Neuron (in vitro differentiated cells): ENCODE measurements around the gene NELL1.

Source experiments
- H2AFZ ChIP-seq: one replicate; pipeline ENCODE4 v1.6.1; 2013; ENCODE audit warnings: low read depth, mild to moderate bottlenecking, inconsistent platforms, low read length, moderate library complexity
- H3K27me3 ChIP-seq: one replicate; pipeline ENCODE4 v1.6.1; 2013; ENCODE audit warnings: low read length; ENCODE audit not compliant: insufficient read depth
- H3K36me3 ChIP-seq: one replicate; pipeline ENCODE4 v1.6.1; 2013; ENCODE audit warnings: low read length; ENCODE audit not compliant: insufficient read depth
- H3K4me1 ChIP-seq: one replicate; pipeline ENCODE4 v1.6.1; 2013; ENCODE audit warnings: low read length; ENCODE audit not compliant: insufficient read depth
- H3K4me3 ChIP-seq: 2 replicates; pipeline ENCODE4 v1.5.1; 2013; ENCODE audit warnings: mild to moderate bottlenecking, low read length, moderate library complexity
- H3K9me3 ChIP-seq: one replicate; pipeline ENCODE4 v1.6.1; 2013; ENCODE audit warnings: low read length

NELL1 gene

DNA sequence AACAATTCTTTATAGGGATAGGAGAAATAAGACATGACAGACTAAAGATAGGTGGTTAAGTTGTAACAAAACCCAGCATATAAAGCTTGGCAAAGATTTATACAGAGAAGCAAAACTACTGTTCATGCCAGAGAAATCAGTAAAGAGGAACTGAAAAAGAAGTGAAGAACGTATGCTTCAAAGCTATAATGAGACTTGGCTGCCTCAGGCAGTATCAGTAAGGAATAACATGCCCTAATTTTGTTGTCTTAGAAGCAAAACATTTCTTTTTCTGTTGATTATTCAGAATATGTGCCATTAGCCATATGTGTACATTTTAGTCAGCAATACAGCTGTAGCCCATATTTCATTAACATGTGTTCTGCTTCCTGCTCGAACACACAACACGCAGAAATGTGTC lies 403.2 kb downstream of the NELL1 start:
- no peaks in the 10 kb centered on the region for H3K9me3 ChIP-seq
- H3K4me3 ChIP-seq = no peak overlapping the region
- no peak overlapping the region for H2AFZ ChIP-seq
- H3K36me3 ChIP-seq = no peaks in the 10 kb centered on the region
- H3K4me1 ChIP-seq = no peaks in the 10 kb centered on the region
- no peaks in the 10 kb centered on the region for H3K27me3 ChIP-seq

DNA sequence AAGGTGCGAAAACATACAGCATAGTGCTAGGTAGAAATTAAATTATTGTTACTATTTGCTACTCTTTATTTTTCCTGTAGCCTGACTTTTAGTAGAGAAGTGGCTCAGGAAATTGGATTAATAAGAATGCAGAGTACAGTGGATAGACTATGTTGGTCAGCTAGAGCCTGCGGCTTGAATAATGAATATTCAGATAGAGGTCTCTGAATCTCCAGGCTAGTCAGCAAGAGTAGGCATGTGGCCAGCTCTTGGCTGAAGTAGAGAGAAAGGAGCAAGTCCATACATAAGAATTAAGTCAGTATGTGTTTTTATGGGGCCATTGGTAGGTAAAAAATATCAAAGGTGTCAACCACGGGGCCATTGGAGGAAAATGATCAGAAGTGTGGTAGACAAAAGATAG lies 413.5 kb downstream of the NELL1 start:
- no peaks in the 10 kb centered on the region for H3K27me3 ChIP-seq

DNA sequence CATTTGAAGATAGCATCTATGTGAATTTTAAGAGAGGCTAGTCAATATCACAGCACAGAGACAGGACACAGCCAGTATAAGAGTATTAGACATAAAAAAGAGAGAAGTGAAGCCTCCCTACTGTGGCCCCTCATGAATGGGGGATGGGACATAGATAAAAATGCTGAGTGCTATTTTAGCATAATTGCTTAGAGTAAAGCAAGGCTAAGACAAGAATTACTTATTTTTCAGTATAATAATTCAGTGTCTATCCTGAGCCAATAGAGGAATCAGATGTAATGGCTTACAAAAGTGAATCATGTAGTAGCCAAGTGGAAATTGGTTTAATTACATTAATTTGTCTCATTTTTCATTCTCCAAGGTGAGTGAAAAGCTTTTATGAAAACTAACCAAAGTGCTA lies 419.5 kb downstream of the NELL1 start:
- H3K36me3 ChIP-seq = no peaks in the 10 kb centered on the region
- no peak overlapping the region for H2AFZ ChIP-seq
- no peaks in the 10 kb centered on the region for H3K9me3 ChIP-seq
- no peak overlapping the region for H3K4me3 ChIP-seq
- no peaks in the 10 kb centered on the region for H3K4me1 ChIP-seq
- no peaks in the 10 kb centered on the region for H3K27me3 ChIP-seq

More for the DNA sequence above, 413.5 kb downstream of the NELL1 start:
- H3K36me3 ChIP-seq = no peaks in the 10 kb centered on the region
- no peaks in the 10 kb centered on the region for H3K9me3 ChIP-seq
- no peak overlapping the region for H3K4me3 ChIP-seq
- H2AFZ ChIP-seq = no peak overlapping the region
- no peaks in the 10 kb centered on the region for H3K4me1 ChIP-seq

DNA sequence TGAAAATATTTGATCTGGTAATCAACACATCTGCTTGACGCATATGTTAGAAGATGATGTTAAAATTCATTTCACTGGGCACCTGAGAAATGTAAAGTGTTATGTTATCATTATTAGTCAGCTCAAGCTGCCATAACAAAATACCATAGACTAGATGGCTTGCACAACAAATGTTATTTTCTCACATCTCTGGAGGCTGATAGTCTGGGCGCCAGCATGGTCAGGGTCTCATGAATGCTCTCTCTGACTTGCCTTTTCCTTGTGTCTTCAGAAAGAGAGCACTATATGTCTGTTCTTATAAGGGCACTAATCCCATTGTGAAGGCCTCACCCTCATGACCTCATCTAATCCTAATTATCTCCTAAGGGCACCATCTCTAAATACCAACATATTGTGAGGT lies 435.3 kb downstream of the NELL1 start:
- no peaks in the 10 kb centered on the region for H3K27me3 ChIP-seq
- no peak overlapping the region for H2AFZ ChIP-seq
- H3K4me1 ChIP-seq = no peaks in the 10 kb centered on the region
- H3K9me3 ChIP-seq = no peaks in the 10 kb centered on the region
- no peak overlapping the region for H3K4me3 ChIP-seq
- no peaks in the 10 kb centered on the region for H3K36me3 ChIP-seq

DNA sequence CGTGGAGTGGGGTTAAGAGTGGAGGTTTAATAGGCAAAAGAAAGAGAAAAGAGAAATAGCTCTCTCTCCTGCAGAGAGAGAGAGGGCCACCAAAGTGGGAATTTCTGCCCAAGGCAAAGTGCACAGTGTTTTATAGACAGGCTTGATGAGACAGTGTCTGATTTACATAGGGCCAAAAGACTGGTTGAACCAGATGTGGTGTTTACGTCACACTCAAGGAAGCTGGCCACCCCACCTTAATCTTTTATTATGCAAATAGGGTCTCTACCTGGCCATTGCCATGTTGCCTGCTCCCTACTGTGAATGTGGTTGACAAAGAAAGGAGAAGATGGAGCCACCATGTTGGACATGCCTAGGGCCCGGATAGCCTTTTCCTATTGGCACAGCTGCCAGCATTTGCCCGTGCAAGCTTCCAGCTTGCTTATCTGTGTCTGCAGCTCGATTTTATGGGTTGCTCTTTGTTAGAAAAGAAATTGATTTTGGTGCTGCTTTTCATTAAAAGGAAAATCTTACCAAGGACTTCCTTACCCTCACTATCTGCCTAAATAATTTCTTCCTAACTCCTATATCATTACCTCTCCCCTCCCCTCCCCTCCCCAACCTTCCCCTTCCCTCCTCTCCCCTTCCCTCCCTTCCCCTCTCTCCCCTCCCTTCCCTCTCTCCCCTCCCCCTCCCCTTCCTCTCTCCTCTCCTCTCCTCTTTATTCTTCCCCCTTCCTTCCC lies 436.0 kb downstream of the NELL1 start:
- H3K4me3 ChIP-seq = no peak overlapping the region
- no peaks in the 10 kb centered on the region for H3K27me3 ChIP-seq
- H2AFZ ChIP-seq = no peak overlapping the region
- no peaks in the 10 kb centered on the region for H3K36me3 ChIP-seq
- H3K4me1 ChIP-seq = no peaks in the 10 kb centered on the region
- H3K9me3 ChIP-seq = no peaks in the 10 kb centered on the region

DNA sequence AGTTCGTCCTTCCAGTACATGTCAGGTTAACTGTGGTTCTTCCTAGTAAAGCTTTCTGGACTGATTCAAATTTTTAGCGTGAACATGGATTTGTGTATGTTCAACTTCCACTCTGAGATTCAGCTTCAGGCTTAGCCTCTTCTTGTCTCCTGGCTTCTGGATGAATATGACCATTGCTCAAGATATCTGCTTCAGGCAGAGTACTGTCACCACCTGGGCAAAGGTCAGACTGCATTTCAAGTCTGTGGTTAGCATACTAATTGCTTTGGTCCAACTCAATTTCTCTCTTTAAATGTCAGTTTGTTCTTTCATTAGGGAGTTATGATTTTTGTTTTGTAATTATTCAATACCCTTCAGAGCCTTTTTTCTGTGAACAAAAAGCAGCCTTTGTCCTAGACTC lies 440.0 kb downstream of the NELL1 start:
- Histone ChIP-seq H2AFZ (no peak overlapping the region), H3K27me3 (no peaks in the 10 kb centered on the region), H3K36me3 (no peaks in the 10 kb centered on the region), H3K9me3 (no peaks in the 10 kb centered on the region), H3K4me3 (no peak overlapping the region), H3K4me1 (no peaks in the 10 kb centered on the region)

DNA sequence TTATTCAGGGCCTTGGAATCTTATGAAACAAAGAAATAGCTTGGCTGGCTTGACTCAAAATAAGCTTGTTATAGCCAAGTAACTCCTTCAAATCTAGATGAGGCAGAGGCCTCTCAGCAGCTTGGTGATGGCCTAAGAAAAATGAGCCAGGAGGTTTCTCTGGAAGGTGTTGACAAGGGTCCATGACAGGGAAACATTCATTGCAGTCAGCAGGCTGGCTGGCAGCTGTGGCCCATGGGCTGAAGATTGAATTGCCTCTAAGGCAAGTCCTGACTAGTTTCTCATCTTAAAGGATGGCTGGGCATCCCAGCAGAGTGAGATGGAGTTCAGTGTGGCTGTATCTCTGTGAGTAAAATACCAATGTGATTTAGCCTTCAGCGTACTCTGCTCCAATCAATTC lies 441.0 kb downstream of the NELL1 start:
- Histone ChIP-seq H3K9me3 (no peaks in the 10 kb centered on the region), H3K27me3 (no peaks in the 10 kb centered on the region), H3K4me1 (no peaks in the 10 kb centered on the region), H3K36me3 (no peaks in the 10 kb centered on the region), H3K4me3 (no peak overlapping the region), H2AFZ (no peak overlapping the region)

DNA sequence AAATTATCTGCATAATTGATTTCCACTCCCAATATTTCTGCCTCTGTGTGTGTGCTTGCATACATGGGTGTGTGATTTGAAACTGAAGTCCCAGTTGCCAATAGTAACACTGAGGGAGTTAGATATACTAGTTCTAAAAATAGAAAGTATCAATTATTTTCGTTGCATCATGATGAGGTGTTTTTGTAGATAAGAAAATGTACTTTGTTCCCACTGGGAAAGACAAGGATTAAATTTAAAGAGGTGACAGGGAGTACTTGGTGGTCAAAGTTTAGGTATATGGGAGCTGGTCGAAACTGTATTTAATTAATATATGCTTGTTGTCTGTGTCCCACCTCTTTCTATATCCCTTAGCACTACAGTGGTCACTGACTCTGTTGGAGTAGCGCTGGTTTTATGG lies 444.5 kb downstream of the NELL1 start:
- Histone ChIP-seq H3K27me3 (no peaks in the 10 kb centered on the region), H3K9me3 (no peaks in the 10 kb centered on the region), H3K4me3 (no peak overlapping the region), H2AFZ (no peak overlapping the region), H3K36me3 (no peaks in the 10 kb centered on the region), H3K4me1 (peaks cover 2% of the 10 kb centered on the region)

DNA sequence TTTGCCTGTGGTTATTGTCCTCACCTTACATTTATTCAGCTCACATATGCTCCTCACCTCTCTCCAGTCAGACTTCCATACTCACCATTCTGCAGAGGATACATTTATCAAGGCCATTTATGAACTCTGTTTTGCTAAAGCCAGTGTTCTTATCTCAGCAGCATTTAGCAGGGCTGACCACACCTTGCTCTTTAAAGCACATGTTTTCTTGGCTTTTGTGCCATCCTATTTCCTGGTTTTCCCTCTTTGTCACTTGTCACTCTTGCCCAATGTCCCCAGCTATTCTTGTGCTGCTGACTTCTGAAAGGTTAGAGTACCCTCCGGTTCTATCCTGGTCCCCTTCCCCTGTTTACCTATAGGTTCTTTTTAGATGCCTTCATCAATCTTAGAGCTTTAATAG lies 446.6 kb downstream of the NELL1 start:
- H3K4me1 ChIP-seq = peaks cover 2% of the 10 kb centered on the region
- H2AFZ ChIP-seq = no peak overlapping the region
- H3K9me3 ChIP-seq = no peaks in the 10 kb centered on the region
- H3K27me3 ChIP-seq = no peaks in the 10 kb centered on the region
- H3K36me3 ChIP-seq = no peaks in the 10 kb centered on the region
- no peak overlapping the region for H3K4me3 ChIP-seq

DNA sequence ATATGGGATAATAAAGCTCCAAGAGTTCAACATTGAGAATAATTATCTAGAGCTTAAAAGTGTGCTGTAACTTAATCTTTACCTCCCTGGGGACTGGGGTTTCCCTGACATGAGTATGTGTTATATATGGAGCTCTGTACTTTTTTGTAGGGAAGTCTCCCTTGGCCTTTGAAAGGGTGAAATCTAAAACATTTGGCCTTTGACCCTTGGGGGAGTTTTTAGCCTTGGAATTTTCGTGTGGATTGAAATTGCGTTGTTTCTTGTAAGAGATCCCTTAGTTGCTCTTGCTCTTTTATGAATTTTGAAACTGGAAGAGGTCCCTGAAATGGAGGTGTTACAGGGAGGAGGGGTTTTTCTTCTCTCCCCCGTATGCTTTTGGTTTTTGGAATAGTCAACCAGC lies 450.0 kb downstream of the NELL1 start:
- H3K27me3 ChIP-seq = no peaks in the 10 kb centered on the region
- peaks cover 2% of the 10 kb centered on the region for H3K4me1 ChIP-seq
- no peak overlapping the region for H3K4me3 ChIP-seq
- no peak overlapping the region for H2AFZ ChIP-seq
- H3K36me3 ChIP-seq = no peaks in the 10 kb centered on the region
- no peaks in the 10 kb centered on the region for H3K9me3 ChIP-seq

DNA sequence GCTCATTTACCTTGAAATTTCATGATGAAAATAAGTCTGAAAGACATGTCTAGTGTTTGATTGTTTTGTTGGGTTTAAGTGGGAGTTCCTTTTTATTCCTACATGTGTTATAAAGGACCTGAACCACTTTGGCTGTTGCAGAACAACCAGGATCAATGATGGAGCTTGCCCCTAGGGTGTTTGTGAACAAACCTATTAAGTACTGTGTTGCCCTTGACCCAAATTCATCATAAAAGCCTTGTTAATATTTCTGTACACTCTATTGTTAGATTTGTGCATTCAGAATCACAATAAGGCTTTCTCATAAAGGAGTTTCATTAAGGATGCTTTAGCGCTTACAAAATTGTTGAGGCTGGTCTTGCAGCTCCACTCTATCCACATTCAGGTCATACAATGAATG lies 452.6 kb downstream of the NELL1 start:
- H3K4me1 ChIP-seq = no peaks in the 10 kb centered on the region
- H3K9me3 ChIP-seq = no peaks in the 10 kb centered on the region
- no peaks in the 10 kb centered on the region for H3K36me3 ChIP-seq
- no peak overlapping the region for H3K4me3 ChIP-seq
- no peaks in the 10 kb centered on the region for H3K27me3 ChIP-seq
- H2AFZ ChIP-seq = no peak overlapping the region

DNA sequence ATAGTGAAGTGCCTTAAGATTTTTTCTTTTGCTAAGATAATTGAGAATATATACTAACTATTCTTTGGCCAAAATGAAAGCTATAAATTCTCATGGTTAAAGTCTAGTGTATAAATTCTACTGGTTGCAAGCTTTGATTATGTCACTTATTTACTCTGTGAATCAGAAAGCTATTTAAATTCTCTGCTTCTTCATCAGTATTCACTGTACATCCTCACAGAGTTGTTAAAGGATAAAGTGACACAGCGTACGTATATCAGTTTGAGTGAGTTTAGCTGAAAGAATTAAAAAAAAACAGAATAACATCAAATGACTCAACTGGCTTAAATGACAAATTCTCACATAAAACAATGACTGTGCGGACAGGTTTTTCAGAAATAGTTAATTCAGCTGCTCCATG lies 453.1 kb downstream of the NELL1 start:
- Histone ChIP-seq H3K4me1 (no peaks in the 10 kb centered on the region), H3K36me3 (no peaks in the 10 kb centered on the region), H3K9me3 (no peaks in the 10 kb centered on the region), H2AFZ (no peak overlapping the region), H3K27me3 (no peaks in the 10 kb centered on the region), H3K4me3 (no peak overlapping the region)

DNA sequence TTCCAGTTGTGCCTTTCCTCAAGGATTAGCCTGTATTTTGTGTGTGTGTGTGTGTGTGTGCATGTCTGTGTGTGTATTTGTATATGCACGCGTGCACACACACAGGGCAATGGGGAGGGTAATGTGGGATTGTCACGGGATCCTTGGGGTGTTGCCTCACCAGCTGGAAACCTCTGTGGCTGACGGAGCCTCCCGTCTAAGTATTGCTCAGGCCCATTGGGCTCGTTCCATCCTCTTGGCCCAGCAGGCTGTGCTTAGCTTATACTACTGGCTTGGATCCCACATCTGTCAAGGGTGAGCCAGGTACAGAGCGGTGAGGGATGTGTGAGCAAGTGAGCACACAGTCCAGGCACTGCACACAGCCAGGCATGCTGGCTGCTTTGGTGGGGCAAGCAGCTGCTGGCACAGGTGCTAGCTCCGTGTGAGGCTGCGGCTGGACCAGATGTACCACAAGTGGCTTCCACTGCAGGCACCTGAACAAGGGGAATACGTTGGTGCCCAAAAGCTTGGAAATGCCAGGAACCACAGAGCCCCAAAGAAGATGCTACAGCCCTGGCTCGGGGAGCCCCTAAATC lies 462.8 kb downstream of the NELL1 start:
- Histone ChIP-seq H2AFZ (no peak overlapping the region), H3K4me1 (no peaks in the 10 kb centered on the region), H3K4me3 (no peak overlapping the region), H3K36me3 (no peaks in the 10 kb centered on the region), H3K9me3 (no peaks in the 10 kb centered on the region), H3K27me3 (no peaks in the 10 kb centered on the region)

DNA sequence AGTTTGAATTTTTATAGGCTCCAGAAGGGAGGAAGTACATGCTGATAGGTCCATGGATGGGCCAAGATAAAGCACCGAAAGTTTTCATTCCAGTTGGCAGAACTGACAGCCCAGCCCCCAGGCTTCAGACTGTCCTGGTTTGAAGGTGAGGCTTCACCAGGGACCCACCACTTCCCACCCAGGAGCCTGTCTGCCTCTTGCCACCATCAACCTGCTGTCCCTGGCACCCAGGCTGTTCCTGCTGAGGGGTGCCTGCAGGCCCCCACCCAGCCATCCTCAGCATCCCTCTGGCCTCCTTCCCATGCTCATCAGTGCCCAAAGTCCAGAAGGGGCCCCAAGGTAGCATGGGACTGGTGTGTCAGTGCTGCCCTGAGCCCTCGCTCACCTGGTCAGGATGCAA lies 463.9 kb downstream of the NELL1 start:
- Histone ChIP-seq H3K4me1 (no peaks in the 10 kb centered on the region), H2AFZ (no peak overlapping the region), H3K4me3 (no peak overlapping the region), H3K36me3 (no peaks in the 10 kb centered on the region), H3K27me3 (no peaks in the 10 kb centered on the region), H3K9me3 (no peaks in the 10 kb centered on the region)
